ENCODE data around the gene ZNF732. TPM values are rescaled to one million over a fixed set of nuclear protein-coding genes. Genes with fewer than 3 reads are reported as not detected.
A peak's percentile ranks its signal among the peaks of the same experiment; 100 is the strongest.
"Not testable (repeated sequence)": the region's sequence is repeated elsewhere in the genome, so short reads cannot be mapped to it uniquely, and the experiment has no call there.

ZNF732 gene
- total RNA-seq (2014; rRNA removed; shearing (Covaris generic); ENCODE audit: low replicate concordance), result not detected in 2 replicates

DNA sequence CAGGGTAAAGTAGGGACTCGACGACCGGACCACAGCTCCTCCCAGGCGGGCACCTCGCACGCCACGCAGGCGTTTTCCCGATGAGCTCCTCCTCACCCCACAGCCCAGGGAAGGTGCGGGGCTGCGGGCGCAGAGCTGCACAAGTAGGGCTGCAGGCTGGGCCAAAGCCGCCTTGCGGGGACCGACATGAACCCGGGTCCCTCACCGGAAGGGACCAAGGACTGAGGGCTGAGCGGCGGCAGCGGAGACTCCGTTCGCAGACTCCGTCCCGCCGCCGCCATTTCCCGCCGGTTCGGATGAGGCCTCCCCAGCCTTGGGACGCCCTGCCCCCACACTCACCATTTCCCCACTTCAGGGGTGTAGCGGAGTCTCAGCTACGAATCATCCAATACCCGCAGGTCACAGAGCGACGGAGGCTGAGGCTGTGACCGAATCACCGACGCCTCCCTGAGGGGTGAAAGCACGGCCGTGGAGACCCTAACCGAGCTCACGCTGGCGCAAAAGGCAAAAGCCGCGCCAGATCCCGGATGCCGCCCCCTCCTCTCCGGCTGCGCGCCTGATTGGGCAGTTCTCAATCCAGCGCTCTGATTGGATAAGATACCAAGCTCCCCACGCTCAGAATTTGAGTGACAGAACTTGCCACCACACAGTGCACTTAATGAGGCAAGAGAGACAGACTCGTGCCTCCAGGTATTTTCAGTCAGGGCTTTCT lies at the start of gene ZNF732:
Gene ZNF732 (minus strand): TSS at position 506 of the 712 bp plus-strand sequence. CDS start 164 bp downstream, at position 342.
- H3K27me3 ChIP-seq, result no peaks in the 10 kb centered on the region
- no peaks in the 10 kb centered on the region for H3K9me3 ChIP-seq
- no peaks in the 10 kb centered on the region for H3K36me3 ChIP-seq
- DNase-seq, result no peak
- no peak within 1 kb of the TSS for H3K4me3 ChIP-seq

DNA sequence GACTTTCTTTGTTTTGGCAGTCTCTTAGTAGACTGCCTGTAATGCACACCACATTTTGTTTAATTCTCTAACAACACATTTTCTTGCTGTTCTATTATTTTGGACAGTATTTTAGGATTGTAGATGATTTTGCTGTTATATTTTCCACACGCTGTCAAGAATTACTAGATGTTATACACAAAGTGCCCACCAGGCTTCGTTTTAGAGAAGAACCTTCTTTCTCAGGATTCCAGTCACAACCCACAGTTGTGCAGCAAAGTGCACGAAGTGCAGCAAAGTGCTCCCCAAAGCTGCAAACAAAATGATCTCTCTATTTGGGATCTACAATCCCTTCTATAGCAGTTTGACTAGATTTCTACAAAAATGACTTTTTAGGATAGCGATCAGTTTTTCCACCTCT lies 34.7 kb upstream of the ZNF732 start:
- no peak overlapping the region for H3K4me3 ChIP-seq

DNA sequence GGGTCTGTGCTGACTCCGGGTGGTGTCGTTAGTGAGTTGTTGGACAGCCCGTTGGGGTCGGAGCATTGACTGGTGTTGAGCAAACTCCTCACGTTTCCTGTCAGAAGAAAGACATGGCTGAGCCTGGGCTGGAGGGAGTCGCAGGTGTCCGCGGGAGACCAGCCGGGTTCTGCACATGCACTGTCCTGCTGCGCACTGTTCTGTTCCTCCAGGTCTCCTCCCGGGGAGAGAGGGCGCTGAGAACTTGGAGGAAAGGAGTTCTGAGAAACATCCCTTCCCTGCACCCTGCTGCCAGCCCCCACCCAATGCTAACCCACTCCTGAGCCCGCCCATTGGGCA lies 33.5 kb upstream of the ZNF732 start:
- H3K4me3 ChIP-seq, result peak overlapping the region; percentile 57
- no peak for DNase-seq
- no peaks in the 10 kb centered on the region; the same call in 1 of the 2 replicates for H3K9me3 ChIP-seq

More for the DNA sequence above, 34.7 kb upstream of the ZNF732 start:
- DNase-seq, result no peak
- Histone ChIP-seq H3K36me3 (no peaks in the 10 kb centered on the region), H3K27me3 (no peaks in the 10 kb centered on the region), H3K9me3 (no peaks in the 10 kb centered on the region; the same call in 1 of the 2 replicates)

DNA sequence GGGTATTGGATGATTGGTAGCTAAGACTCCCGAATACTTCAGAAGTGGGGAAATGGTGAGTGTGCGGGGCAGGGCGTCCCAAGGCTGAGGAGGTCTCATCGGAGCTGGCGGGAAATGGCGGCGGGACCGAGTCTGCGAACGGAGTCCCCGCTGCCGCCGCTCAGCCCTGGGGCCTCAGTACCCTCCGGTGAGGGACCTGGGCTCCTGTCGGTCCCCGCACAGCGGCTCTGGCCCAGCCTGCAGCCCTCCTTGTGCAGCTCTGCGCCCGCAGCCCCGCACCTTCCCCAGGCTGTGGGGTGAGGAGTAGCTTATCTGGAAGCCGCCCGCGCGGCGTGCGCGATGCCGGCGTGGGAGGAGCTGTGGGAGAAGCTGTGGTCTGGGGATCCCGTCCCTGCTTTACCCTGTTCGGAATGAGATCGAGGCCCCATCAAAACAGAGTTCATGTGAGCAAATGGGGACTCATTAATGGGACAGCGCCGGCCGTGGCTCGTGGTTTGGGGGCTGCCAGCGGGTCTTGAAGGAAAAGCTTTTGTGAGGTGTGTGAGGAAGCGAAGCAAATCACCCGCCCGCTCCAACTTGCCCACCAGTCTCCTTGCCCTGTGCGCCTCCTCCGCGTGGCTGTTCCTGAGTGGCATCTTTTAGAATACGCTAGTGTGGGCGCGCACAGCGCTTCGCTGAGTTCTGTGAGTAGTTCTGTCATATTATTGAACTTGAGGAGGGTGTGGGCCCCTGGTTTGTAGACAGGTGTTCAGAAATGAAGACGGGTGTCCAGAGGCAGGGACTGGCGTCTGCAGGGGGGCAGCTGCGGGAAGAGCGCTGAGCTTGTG lies 32.9 kb upstream of the ZNF732 start:
- peak overlapping the region; percentile 57 for H3K4me3 ChIP-seq
- no peaks in the 10 kb centered on the region; the same call in 1 of the 2 replicates for H3K9me3 ChIP-seq
- no peaks in the 10 kb centered on the region for H3K36me3 ChIP-seq
- DNase-seq, result peak; percentile 9
- H3K27me3 ChIP-seq, result no peaks in the 10 kb centered on the region

More for the DNA sequence above, 33.5 kb upstream of the ZNF732 start:
- Histone ChIP-seq H3K36me3 (no peaks in the 10 kb centered on the region), H3K27me3 (no peaks in the 10 kb centered on the region)

DNA sequence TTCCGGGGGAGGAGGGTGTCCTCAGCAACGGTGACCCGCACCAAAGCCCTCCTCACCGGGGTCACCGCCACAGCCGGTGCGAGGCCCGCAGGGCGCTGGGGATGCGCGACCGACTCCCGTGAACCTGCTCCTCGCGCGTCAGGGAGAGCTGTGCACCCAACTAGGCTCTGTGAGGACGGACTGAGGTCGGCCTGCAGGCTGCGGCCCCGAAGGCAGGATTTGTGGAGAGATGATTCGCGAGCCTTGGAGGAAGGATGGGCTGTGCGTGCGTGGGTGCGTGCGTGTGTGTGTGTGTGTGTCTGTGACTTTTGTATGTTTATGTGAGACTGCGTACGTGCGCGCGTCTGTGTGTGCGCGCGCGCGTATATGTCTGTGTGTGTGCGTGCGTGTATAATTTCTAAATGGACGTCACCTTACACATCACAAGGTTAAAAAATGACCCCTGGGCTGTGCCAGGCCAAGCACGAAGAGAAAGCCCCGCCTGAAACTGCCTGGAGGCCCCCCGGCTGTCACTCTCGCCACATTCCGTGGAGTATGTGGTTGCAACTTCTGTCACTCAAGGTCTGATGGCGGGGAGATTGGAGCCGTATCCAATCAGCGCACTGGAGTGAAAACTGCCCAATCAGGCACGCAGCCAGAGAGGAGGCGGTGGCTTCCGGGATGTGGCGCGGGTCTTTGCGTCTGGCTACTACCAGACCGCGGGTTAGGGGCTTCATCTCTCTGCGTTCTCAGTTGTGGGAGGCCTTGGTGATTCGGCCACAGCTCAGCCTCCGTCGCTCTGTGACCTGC lies 32.1 kb upstream of the ZNF732 start, which contains the start of gene ZNF141:
Gene ZNF141 (plus strand): TSS at position 672 of the 789 bp plus-strand sequence. CDS start 170 bp downstream, outside the sequence.
- H3K4me3 ChIP-seq, result peak within 1 kb of the TSS; percentile 57
- DNase-seq, result peak; percentile 80
- no peaks in the 10 kb centered on the region for H3K36me3 ChIP-seq

DNA sequence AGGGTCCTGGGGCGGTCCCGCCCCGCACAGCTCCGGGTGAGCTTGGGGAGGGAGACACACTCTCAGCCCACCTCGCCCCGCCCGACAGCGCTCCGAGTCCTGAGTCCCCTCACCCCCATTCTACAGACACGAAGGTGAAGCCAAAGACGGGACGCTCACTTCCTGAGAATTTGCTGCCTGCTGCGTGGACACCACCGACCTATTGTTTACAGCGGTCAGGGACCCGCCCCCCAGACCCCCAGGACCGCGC lies 31.5 kb upstream of the ZNF732 start:
- no peaks in the 10 kb centered on the region for H3K27me3 ChIP-seq
- H3K9me3 ChIP-seq, result no peaks in the 10 kb centered on the region; the same call in 1 of the 2 replicates
- H3K36me3 ChIP-seq, result no peaks in the 10 kb centered on the region
- DNase-seq, result no peak
- peak overlapping the region; percentile 57 for H3K4me3 ChIP-seq

More for the DNA sequence above, 32.1 kb upstream of the ZNF732 start, which contains the start of gene ZNF141:
- Histone ChIP-seq H3K27me3 (no peaks in the 10 kb centered on the region), H3K9me3 (no peaks in the 10 kb centered on the region; the same call in 1 of the 2 replicates)

DNA sequence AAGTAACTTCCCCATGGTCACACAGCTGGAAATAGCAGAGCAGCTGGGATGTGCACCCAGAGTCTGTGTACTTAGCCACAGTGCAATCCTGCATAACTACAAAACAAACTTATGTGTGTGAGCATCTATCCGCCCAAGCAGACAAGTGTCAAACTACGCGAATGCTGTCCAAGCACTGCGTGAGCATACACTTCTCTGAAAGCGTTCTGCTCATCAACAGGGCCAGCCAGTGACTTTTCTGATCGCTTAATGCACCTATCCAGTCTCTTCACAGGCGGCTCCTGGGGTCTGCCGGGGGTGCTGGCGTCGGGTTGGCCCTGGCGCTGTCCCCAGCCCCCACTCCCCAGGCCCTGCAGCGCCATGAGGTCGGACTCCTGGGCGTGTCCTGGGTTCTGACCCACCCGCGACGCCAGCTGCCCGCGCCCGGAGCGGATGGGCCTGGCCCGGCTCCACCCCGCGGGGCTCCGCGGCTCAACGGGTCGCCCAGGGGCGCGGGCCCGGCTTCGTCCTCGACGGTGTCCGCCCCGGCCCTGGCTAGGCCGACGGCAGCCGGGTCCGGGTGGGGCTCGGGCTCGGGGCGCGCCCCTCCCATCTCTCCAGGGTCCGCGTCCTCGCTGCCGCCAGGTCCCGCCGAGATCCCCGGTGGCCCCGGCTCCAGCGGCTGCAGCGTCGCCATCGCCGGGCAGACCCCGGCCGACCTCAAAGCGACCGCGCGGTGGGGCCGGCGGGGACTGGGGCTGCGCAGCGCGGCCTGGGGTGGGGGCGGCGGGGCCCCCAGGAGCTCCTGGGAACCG lies 31.0 kb upstream of the ZNF732 start:
- no peaks in the 10 kb centered on the region for H3K36me3 ChIP-seq
- no peaks in the 10 kb centered on the region; the same call in 1 of the 2 replicates for H3K9me3 ChIP-seq
- H3K27me3 ChIP-seq, result no peaks in the 10 kb centered on the region
- H3K4me3 ChIP-seq, result no peak overlapping the region
- no peak for DNase-seq

DNA sequence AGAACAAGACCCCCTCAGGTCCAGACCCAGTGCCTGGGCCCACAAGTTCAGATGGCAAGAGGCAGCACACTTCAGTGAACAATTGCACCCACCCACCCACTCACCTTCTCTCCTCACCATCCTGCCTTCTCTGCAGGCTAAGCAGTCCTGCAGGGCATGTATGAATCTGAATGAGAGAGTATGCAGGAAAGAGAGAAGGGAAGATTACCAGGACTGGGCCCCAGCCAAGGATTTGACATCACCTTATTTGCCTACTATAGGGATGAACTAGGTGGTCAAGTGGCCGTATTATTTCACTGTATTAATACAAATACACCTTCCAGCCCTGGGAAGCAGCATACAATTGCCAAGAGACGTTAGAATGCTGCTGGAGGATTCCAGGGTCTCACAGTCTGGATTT lies 30.2 kb upstream of the ZNF732 start:
- no peaks in the 10 kb centered on the region for H3K27me3 ChIP-seq
- DNase-seq, result no peak
- H3K4me3 ChIP-seq, result no peak overlapping the region
- H3K9me3 ChIP-seq, result no peaks in the 10 kb centered on the region; the same call in 1 of the 2 replicates
- H3K36me3 ChIP-seq, result no peaks in the 10 kb centered on the region

DNA sequence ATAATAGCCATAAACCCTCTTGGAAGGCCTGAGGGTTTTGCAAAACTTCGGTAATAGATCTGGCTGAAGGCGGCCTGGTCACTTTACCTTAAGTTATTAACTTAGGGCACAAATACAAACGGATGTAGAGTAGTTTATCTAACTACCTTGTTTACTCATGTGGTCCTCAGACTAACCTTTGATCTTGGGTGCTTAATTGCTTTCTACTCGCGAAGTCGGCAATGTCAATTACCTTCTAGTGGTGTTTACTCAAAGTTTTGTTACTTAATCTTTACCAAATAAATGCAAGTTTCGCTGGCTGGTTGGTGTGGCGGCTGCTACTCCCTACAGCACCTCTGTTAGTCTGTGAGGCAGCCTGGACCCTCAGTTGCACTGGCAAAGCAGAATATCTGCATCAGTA lies 23.5 kb upstream of the ZNF732 start:
- DNase-seq, result no peak
- no peaks in the 10 kb centered on the region for H3K36me3 ChIP-seq
- no peak overlapping the region for H3K4me3 ChIP-seq

DNA sequence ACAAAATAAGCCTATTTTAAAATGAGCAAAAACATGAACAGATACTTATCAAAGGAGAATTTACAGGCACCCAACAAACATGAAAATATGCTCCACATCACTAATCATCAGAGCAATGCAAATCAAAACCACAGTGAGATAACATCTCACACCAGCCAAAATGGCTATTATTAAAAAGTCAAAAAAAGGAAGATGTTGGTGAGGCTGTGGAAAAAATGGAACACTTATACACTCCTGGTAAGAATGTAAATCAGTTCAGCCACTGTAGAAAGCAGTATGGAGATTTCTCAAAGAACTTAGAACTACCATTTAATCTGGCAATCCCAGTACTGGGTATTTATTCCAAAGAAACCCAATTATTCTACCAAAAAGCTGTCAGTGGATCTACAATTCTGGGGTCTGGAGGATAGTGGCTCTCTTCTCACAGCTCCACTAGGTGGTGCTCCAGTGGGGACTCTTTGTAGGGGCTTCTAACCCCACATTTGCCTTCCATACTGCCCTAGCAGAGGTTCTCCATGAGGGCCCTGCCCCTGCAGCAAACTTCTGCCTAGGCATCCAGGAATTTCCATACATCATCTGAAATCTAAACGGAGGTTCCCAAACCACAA lies 9.1 kb upstream of the ZNF732 start:
- DNase-seq, result no peak
- H3K9me3 ChIP-seq, result no peaks in the 10 kb centered on the region
- no peaks in the 10 kb centered on the region for H3K27me3 ChIP-seq
- no peak overlapping the region for H3K4me3 ChIP-seq
- no peaks in the 10 kb centered on the region for H3K36me3 ChIP-seq

More for the DNA sequence above, 23.5 kb upstream of the ZNF732 start:
- H3K9me3 ChIP-seq, result no peaks in the 10 kb centered on the region
- H3K27me3 ChIP-seq, result no peaks in the 10 kb centered on the region

DNA sequence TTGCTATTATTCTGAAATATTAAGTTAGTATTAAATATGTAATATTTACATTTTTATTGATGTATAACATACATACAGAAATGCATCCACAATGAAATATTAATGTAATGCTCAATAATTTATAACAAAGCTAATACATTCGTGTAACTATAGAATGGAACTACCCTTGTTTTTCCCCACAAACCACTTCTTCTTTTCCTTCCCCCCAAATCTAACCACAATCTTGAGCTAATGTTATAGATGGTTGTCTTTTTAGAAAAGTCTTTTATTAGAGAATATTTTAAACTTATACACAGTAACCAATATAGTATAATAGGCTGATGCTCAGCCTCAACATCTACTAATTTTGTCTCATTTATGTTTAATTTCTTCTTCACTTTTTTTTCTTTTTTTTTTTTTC lies 4.5 kb upstream of the ZNF732 start:
- H3K27me3 ChIP-seq, result no peaks in the 10 kb centered on the region

DNA sequence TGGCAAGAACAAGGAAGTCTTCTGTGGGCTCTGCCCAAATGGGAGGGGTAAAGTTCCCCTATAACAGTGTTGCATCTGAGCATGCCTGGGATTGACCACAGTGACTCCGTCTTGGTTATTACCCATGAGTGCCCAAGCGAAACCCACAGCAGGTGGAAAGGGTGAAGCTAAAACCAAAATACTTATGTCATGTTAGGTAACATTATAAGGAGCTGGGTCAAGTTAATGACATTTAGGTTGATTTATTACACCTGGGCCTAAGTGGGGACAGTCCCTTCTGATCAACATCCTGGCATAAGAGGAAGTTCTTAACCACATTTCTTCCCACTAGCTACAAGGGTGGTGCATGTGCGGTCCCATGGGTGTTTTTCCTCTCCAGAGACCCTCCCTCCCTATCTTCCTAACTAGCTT lies 1.3 kb upstream of the ZNF732 start:
- no peaks in the 10 kb centered on the region for H3K27me3 ChIP-seq
- no peaks in the 10 kb centered on the region for H3K9me3 ChIP-seq
- no peak for DNase-seq
- no peak overlapping the region for H3K4me3 ChIP-seq
- H3K36me3 ChIP-seq, result no peaks in the 10 kb centered on the region

More for the DNA sequence above, 4.5 kb upstream of the ZNF732 start:
- no peak for DNase-seq
- Histone ChIP-seq H3K9me3 (no peaks in the 10 kb centered on the region), H3K36me3 (no peaks in the 10 kb centered on the region), H3K4me3 (no peak overlapping the region)

DNA sequence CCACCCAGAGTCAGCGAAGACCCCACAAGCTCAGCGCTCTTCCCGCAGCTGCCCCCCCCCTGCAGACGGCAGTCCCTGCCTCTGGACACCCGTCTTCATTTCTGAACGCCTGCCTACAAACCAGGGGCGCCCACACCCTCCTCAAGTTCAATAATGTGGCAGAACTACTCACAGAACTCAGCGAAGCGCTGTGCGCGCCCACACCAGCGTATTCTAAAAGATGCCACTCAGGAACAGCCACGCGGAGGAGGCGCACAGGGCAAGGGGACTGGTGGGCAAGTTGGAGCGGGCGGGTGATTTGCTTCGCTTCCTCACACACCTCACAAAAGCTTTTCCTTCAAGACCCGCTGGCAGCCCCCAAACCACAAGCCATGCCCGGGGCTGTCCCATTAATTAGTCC lies 758 bp downstream of the ZNF732 start:
- H3K27me3 ChIP-seq, H3K36me3 ChIP-seq, DNase-seq, H3K9me3 ChIP-seq, H3K4me3 ChIP-seq: not testable (repeated sequence)

DNA sequence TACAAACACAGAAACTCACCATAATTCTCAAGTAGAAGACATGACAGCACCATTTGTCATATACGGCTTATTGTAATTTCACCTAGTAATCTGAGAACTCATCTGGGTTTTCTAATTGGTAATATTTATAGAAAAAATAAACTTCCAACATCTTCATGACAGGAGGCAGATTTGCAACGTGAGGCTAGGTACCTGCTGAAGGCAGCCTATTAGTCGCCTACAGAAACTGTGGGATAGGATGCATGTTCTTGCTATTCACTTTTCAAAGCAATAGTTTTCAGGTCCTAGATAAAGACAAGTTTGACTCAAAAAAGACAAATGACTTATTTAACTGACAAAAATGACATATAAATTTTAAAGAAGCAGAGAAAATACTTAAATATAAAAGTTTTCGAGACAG lies 2.9 kb downstream of the ZNF732 start:
- DNase-seq, result no peak
- no peak overlapping the region for H3K4me3 ChIP-seq
- no peaks in the 10 kb centered on the region for H3K9me3 ChIP-seq
- H3K36me3 ChIP-seq, result no peaks in the 10 kb centered on the region
- H3K27me3 ChIP-seq, result no peaks in the 10 kb centered on the region

DNA sequence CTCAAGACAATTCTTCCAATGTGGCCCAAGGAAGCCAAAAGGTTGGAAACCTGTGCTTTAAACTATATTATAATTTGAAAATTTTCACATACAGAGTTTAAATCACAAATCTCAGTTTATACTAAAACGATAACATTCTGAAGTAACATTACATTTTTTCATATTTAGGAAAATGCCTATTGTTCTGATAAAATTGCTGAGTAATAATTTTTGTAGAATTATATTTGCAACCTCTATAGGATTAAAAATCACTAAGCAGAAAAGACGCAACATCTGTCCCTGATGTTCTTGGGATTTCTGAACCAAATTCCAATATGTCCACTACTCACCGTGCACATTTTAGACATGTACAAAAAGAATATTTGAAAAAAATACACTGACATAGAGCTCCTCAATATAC lies 10.5 kb downstream of the ZNF732 start:
- Histone ChIP-seq H3K4me3 (no peak overlapping the region), H3K36me3 (no peaks in the 10 kb centered on the region), H3K9me3 (no peaks in the 10 kb centered on the region), H3K27me3 (no peaks in the 10 kb centered on the region)
- no peak for DNase-seq

DNA sequence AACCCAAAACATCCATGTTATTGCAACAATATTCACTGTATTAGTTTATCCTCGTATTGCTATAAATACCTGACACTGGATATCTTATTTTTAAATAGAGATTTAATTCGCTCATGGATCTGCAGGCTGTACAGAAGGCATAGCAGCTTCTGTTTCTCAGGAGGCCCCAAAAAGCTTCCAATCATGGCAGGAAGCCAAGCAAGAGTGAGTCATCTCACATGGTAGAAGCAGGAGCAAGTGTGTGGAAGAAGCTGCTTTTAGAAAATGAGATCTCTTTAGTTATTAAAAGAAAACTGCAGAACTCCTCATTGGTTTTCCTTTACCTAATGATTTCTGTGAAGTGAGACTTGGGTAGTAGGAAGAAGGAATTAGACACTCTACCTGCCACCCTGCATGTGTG lies 16.4 kb downstream of the ZNF732 start:
- Histone ChIP-seq H3K27me3 (no peaks in the 10 kb centered on the region), H3K4me3 (no peak overlapping the region), H3K36me3 (no peaks in the 10 kb centered on the region), H3K9me3 (no peaks in the 10 kb centered on the region)
- DNase-seq, result no peak

All from MG63 (cell line).